K562 (cell line): ENCODE data around the gene TOR1AIP1. TPM values are rescaled to one million over a fixed set of nuclear protein-coding genes. Genes with fewer than 3 reads are reported as not detected.

ENCODE experiments used
- CEBPG ChIP-seq, 3 experiments: fragments of 200-800 bp in 1 of 3; sonication (Bioruptor generic) in 1 of 3; sonication (generic) in 1 of 3; formaldehyde crosslinking in 1 of 3; IDR thresholded peaks in 2 of 3; conservative IDR thresholded peaks in 1 of 3; 2 replicates each; pipeline versions ENCODE4 v1.6.1 to v1.8.0; 2016 to 2022; ENCODE audit warnings: missing compliant biosample characterization in 2 of 3, missing genetic modification characterization in 2 of 3, mild to moderate bottlenecking in 1 of 3, missing genetic modification reagents in 1 of 3
- ELF4 ChIP-seq: fragments of 450-650 bp; formaldehyde crosslinking; IDR thresholded peaks from 2 replicates; pipeline ENCODE4 v1.4.0; 2022; ENCODE audit warnings: missing genetic modification characterization
- FOXK2 ChIP-seq, 2 experiments: fragments of 450-650 bp; IDR thresholded peaks in 1 of 2; conservative IDR thresholded peaks in 1 of 2; 2 replicates each; pipeline ENCODE4 v1.6.1; 2016; ENCODE audit warnings: low read depth in 2 of 2, mild to moderate bottlenecking in 1 of 2
- HNRNPUL1 ChIP-seq: fragments of 200-400 bp; formaldehyde crosslinking; IDR thresholded peaks from 2 replicates; pipeline ENCODE4 v1.6.1; 2017; ENCODE audit warnings: low read length
- KAT2B ChIP-seq: IDR thresholded peaks from one replicate; pipeline ENCODE4 v1.6.1; 2012; ENCODE audit warnings: low read depth, mild to moderate bottlenecking, control low read depth, inconsistent platforms, low read length, moderate library complexity
- KLF13 ChIP-seq: fragments of 450-650 bp; IDR thresholded peaks from 2 replicates; pipeline ENCODE4 v1.6.1; 2016; ENCODE audit warnings: missing genetic modification characterization, low read depth, mild to moderate bottlenecking, missing compliant biosample characterization, moderate library complexity, borderline replicate concordance
- L3MBTL2 ChIP-seq: fragments of 450-650 bp; IDR thresholded peaks from 2 replicates; pipeline ENCODE4 v1.6.1; 2016; ENCODE audit warnings: mild to moderate bottlenecking, moderate library complexity
- NONO ChIP-seq, 2 experiments: fragments of 200-400 bp in 1 of 2; fragments of 450-650 bp in 1 of 2; formaldehyde crosslinking in 1 of 2; IDR thresholded peaks; 2 replicates each; pipeline ENCODE4 v1.6.1; 2017; ENCODE audit warnings: low read depth in 2 of 2, mild to moderate bottlenecking in 2 of 2, moderate library complexity in 2 of 2, low read length in 1 of 2
- POLR3G ChIP-seq: IDR thresholded peaks from 2 replicates; pipeline ENCODE4 v1.6.1; 2011; ENCODE audit not compliant: insufficient read length, insufficient replicate concordance; ENCODE audit errors: extremely low read depth
- TOE1 ChIP-seq, 2 experiments: fragments of 450-650 bp in 1 of 2; sonication (generic) in 1 of 2; formaldehyde crosslinking in 1 of 2; IDR thresholded peaks; 2 replicates each; pipeline versions ENCODE4 v1.7.1 to v1.8.0; 2016 to 2022; ENCODE audit warnings: borderline replicate concordance in 2 of 2, mild to moderate bottlenecking in 2 of 2, antibody characterized with exemption in 1 of 2, inconsistent platforms in 1 of 2, low read depth in 1 of 2, missing genetic modification reagents in 1 of 2, moderate library complexity in 1 of 2
- ZNF655 ChIP-seq: fragments of 250-450 bp; sonication (Bioruptor Pico); IDR thresholded peaks from 2 replicates; pipeline ENCODE4 v1.5.0; 2021
- ZSCAN32 ChIP-seq: fragments of 450-650 bp; formaldehyde crosslinking; IDR thresholded peaks from 2 replicates; pipeline ENCODE4 v1.4.0; 2020; ENCODE audit warnings: mild to moderate bottlenecking, moderate library complexity
- polyA plus RNA-seq, 8 experiments: library from polyadenylated mRNA; depleted of rRNA in 4 of 8; stranded (reverse) in 5 of 8; unstranded in 3 of 8; fragments of >200 nt; fragmentation: Nextera tagmentation in 2 of 8; fragmentation: Illumina TruSeq in 1 of 8; extraction: Ambion mirVana in 2 of 8; extraction: Trizol in 1 of 8; gene quantifications; 2 replicates each; pipeline versions ENCODE4 v1.2.1 to v1.2.3, GENCODE V29; 2011 to 2014; ENCODE audit warnings: inconsistent platforms in 1 of 8, missing spikeins in 1 of 8
- total RNA-seq, 7 experiments: library from RNA; depleted of rRNA in 6 of 7; stranded (reverse); fragments of >200 nt in 6 of 7; fragmentation: Illumina TruSeq in 2 of 7; extraction: Trizol in 2 of 7; gene quantifications; 2 replicates each; pipeline versions ENCODE4 v1.2.1 to v1.2.3, GENCODE V29; 2011 to 2021; ENCODE audit warnings: low replicate concordance in 1 of 7
- TF ChIP-seq, protein P1 (sequence below): sonication (generic); formaldehyde crosslinking; IDR thresholded peaks from 2 replicates; pipeline ENCODE4 v1.8.0; 2022; ENCODE audit warnings: mild to moderate bottlenecking, missing genetic modification reagents

Gene TOR1AIP1
- total and polyA plus RNA-seq, 9 of the 15 experiments (the other 6 are each of a cell fraction or from before 2014, with no cell fraction given) = 18.1 to 46.9 (median 35.5) TPM

GRCh38 chr1:179882253-179883039 lies at the start of gene TOR1AIP1 (continued):
- TF ChIP-seq POLR3G (no peak), NONO (IDR thresholded peaks at IDR 0.05; ENCODE audit: low read depth in 2 of 2, low read length in 1 of 2) (peak in 1 of 2 experiments; percentile 64; a peak in 1 of 4 replicates), KLF13 (tag) (peak; percentile 59), HNRNPUL1 (no peak), ZNF655 (CRISPR knock-in tag) (0 out of 2 replicates have a peak, but pooled peaks have one; percentile 13), L3MBTL2 (peak; percentile 85), CEBPG (CRISPR knock-in tag; IDR thresholded peaks at IDR 0.05) (no peak), CEBPG (tag; conservative IDR thresholded peaks at IDR 0.05 in 1 of 2, IDR thresholded peaks at IDR 0.05 in 1 of 2) (no peak), ELF4 (peak; percentile 91), FOXK2 (conservative IDR thresholded peaks at IDR 0.05 in 1 of 2, IDR thresholded peaks at IDR 0.05 in 1 of 2; ENCODE audit: low read depth in 2 of 2) (peak; percentile 97 to 98), KAT2B (no peak), ZSCAN32 (CRISPR knock-in tag) (no peak), TOE1 (IDR thresholded peaks at IDR 0.05; ENCODE audit: borderline replicate concordance) (peak; percentile 92), TOE1 (CRISPR knock-in tag; IDR thresholded peaks at IDR 0.05; ENCODE audit: borderline replicate concordance, low read depth) (peak; percentile 90; the same call in 1 of the 2 replicates)
- TF ChIP-seq, protein P1, sequence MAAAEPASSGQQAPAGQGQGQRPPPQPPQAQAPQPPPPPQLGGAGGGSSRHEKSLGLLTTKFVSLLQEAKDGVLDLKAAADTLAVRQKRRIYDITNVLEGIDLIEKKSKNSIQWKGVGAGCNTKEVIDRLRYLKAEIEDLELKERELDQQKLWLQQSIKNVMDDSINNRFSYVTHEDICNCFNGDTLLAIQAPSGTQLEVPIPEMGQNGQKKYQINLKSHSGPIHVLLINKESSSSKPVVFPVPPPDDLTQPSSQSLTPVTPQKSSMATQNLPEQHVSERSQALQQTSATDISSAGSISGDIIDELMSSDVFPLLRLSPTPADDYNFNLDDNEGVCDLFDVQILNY (CRISPR knock-in tag) = 0 out of 2 replicates have a peak, but pooled peaks have one; percentile 55
